Erythroblast (primary cell): Measurements from ENCODE around the gene PAGE4.

Experiments used
- GATA1 ChIP-seq: IDR thresholded peaks from 2 replicates; pipeline ENCODE4 v1.6.1; 2011; ENCODE audit warnings: low read depth, mild to moderate bottlenecking, control low read depth, low read length, moderate library complexity
- POLR2A ChIP-seq: IDR thresholded peaks from 2 replicates; pipeline ENCODE4 v1.6.1; 2011; ENCODE audit warnings: mild to moderate bottlenecking, low read length

DNA sequence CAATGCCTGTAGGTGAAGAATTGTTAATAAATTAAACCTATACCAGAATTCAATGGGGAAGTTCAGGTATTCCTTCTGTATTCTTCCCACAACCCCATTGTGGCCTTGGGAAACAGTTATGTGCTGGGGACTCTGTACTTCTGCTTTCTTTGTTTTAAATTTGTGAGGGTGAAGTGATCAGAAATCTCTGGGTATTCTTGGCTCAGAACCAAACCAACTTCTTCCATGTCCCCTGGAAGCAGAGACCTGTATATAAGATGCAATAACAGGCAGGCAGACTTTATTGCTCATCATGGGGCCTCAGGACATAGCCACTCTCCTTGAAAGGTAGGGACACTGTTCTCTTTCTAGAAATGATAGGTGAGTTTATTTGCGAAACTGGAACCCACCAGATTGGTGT is 30.4 kb downstream of the PAGE4 start:
- no peak for TF ChIP-seq POLR2A
- TF ChIP-seq GATA1: no peak
